Astrocyte (in vitro differentiated cells and primary cell): ENCODE measurements around the gene PLK4. TPM values are rescaled to one million over a fixed set of nuclear protein-coding genes. Genes with fewer than 3 reads are reported as not detected.
A peak's percentile ranks its signal among the peaks of the same experiment; 100 is the strongest.

Source experiments
- DNase-seq: peaks from one replicate; pipeline ENCODE4 v3.0.0-alpha.2; 2010; ENCODE audit warnings: low read depth
- FAIRE-seq: peaks from 2 replicates; lab custom pipeline; 2011; peaks lifted over from hg19 to GRCh38; lab: Jason Lieb, UNC
- H2AFZ ChIP-seq: 2 replicates; pipeline ENCODE4 v1.6.0; 2012; ENCODE audit warnings: low read depth, low read length, inconsistent platforms
- H3K27ac ChIP-seq: 2 replicates; pipeline ENCODE4 v1.5.1; 2011; ENCODE audit warnings: low read depth, low read length, inconsistent platforms
- H3K27me3 ChIP-seq: 2 replicates; pipeline ENCODE4 v1.6.0; 2011; ENCODE audit warnings: low read length, inconsistent platforms; ENCODE audit not compliant: insufficient read depth
- H3K36me3 ChIP-seq: 2 replicates; pipeline ENCODE4 v1.5.1; 2011; ENCODE audit warnings: low read length, inconsistent platforms; ENCODE audit not compliant: insufficient read depth
- H3K4me1 ChIP-seq: 2 replicates; pipeline ENCODE4 v1.5.1; 2011; ENCODE audit warnings: low read length, inconsistent platforms; ENCODE audit not compliant: insufficient read depth
- H3K4me2 ChIP-seq: 2 replicates; pipeline ENCODE4 v1.6.0; 2012; ENCODE audit warnings: low read length, inconsistent platforms
- H3K4me3 ChIP-seq: 2 replicates; pipeline ENCODE4 v1.5.1; 2011; ENCODE audit warnings: low read depth, mild to moderate bottlenecking, low read length, inconsistent platforms; ENCODE audit not compliant: insufficient read depth
- H3K79me2 ChIP-seq: 2 replicates; pipeline ENCODE4 v1.6.0; 2012; ENCODE audit warnings: mild to moderate bottlenecking, low read length, inconsistent platforms; ENCODE audit not compliant: insufficient read depth
- H3K9ac ChIP-seq: 2 replicates; pipeline ENCODE4 v1.6.0; 2012; ENCODE audit warnings: mild to moderate bottlenecking, low read length, inconsistent platforms
- H3K9me3 ChIP-seq: 2 replicates; pipeline ENCODE4 v1.5.1; 2012; ENCODE audit warnings: low read depth, mild to moderate bottlenecking, low read length, inconsistent platforms; ENCODE audit not compliant: insufficient read depth
- H4K20me1 ChIP-seq: 2 replicates; pipeline ENCODE4 v1.6.0; 2012; ENCODE audit warnings: low read length, inconsistent platforms; ENCODE audit not compliant: insufficient read depth
- H3K27ac Mint-ChIP-seq: one replicate; pipeline ENCODE4 v1.8.0; 2021; ENCODE audit warnings: mild to moderate bottlenecking, mixed read lengths; ENCODE audit not compliant: unreplicated experiment
- H3K27me3 Mint-ChIP-seq: one replicate; pipeline ENCODE4 v1.8.0; 2021; ENCODE audit warnings: low read depth, mixed read lengths; ENCODE audit not compliant: unreplicated experiment
- H3K36me3 Mint-ChIP-seq: one replicate; pipeline ENCODE4 v1.8.0; 2021; ENCODE audit warnings: low read depth, mixed read lengths; ENCODE audit not compliant: unreplicated experiment
- H3K4me1 Mint-ChIP-seq: one replicate; pipeline ENCODE4 v1.8.0; 2021; ENCODE audit warnings: low read depth, mixed read lengths; ENCODE audit not compliant: unreplicated experiment
- H3K4me3 Mint-ChIP-seq: one replicate; pipeline ENCODE4 v1.8.0; 2021; ENCODE audit warnings: mild to moderate bottlenecking, moderate library complexity, mixed read lengths; ENCODE audit not compliant: unreplicated experiment
- H3K9me3 Mint-ChIP-seq: one replicate; pipeline ENCODE4 v1.8.0; 2021; ENCODE audit warnings: mild to moderate bottlenecking, mixed read lengths; ENCODE audit not compliant: unreplicated experiment
- CTCF ChIP-seq: IDR thresholded peaks from 2 replicates; pipeline ENCODE4 v1.5.1; 2011; ENCODE audit warnings: low read depth, mild to moderate bottlenecking, inconsistent platforms, low read length, moderate library complexity; ENCODE audit not compliant: insufficient read depth
- EZH2 ChIP-seq: IDR thresholded peaks from 2 replicates; pipeline ENCODE4 v1.6.1; 2012; ENCODE audit warnings: mild to moderate bottlenecking, low read length, inconsistent platforms; ENCODE audit not compliant: insufficient read depth
- total RNA-seq: library from RNA; stranded (reverse); gene quantifications from 2 replicates; pipeline ENCODE4 v1.2.1, GENCODE V29; 2021

Gene PLK4
- total RNA-seq, 1 donor from 2014 or later = 2.8 TPM

GRCh38 chr4:127843704-127844600, 36.7 kb upstream of the PLK4 start:
- Histone ChIP-seq H3K4me2 (no peak overlapping the region), H3K27me3 (no peaks in the 10 kb centered on the region), H3K27ac (no peak overlapping the region), H4K20me1 (no peaks in the 10 kb centered on the region), H3K36me3 (no peaks in the 10 kb centered on the region), H3K4me1 (peaks cover 3% of the 10 kb centered on the region), H2AFZ (no peak overlapping the region), H3K9me3 (no peaks in the 10 kb centered on the region), H3K79me2 (no peaks in the 10 kb centered on the region), H3K9ac (no peak overlapping the region), H3K4me3 (no peak overlapping the region)
- H3K9me3 Mint-ChIP-seq = peaks cover 17% of the 10 kb centered on the region
- FAIRE-seq (no peak), DNase-seq (no peak)
- H3K27ac Mint-ChIP-seq = no peak overlapping the region
- TF ChIP-seq CTCF (no peak), EZH2 (no peak)
- H3K4me1 Mint-ChIP-seq = peaks cover 2% of the 10 kb centered on the region
- peaks cover 29% of the 10 kb centered on the region for H3K36me3 Mint-ChIP-seq
- no peaks in the 10 kb centered on the region for H3K27me3 Mint-ChIP-seq
- no peak overlapping the region for H3K4me3 Mint-ChIP-seq

- Histone ChIP-seq H3K27ac (no peak overlapping the region), H3K27me3 (no peaks in the 10 kb centered on the region), H3K4me1 (peaks cover 3% of the 10 kb centered on the region), H3K4me2 (no peak overlapping the region), H3K4me3 (no peak overlapping the region), H4K20me1 (no peaks in the 10 kb centered on the region), H3K9me3 (no peaks in the 10 kb centered on the region), H3K9ac (no peak overlapping the region), H3K79me2 (peaks cover 3% of the 10 kb centered on the region), H2AFZ (no peak overlapping the region), H3K36me3 (no peaks in the 10 kb centered on the region)
- TF ChIP-seq EZH2 = no peak
- no peak for TF ChIP-seq CTCF
- DNase-seq (peak; percentile 22), FAIRE-seq (no peak)
- no peak overlapping the region for H3K27ac Mint-ChIP-seq
- H3K4me1 Mint-ChIP-seq = peaks cover 2% of the 10 kb centered on the region
- H3K9me3 Mint-ChIP-seq = peaks cover 20% of the 10 kb centered on the region
- peaks cover 29% of the 10 kb centered on the region for H3K36me3 Mint-ChIP-seq
- no peak overlapping the region for H3K4me3 Mint-ChIP-seq
- H3K27me3 Mint-ChIP-seq = no peaks in the 10 kb centered on the region
These were observed 36.0 kb upstream of the PLK4 start for GRCh38 chr4:127844601-127845116.

GRCh38 chr4:127846061-127846460, 34.6 kb upstream of the PLK4 start:
- Histone ChIP-seq H3K27ac (no peak overlapping the region), H3K36me3 (no peaks in the 10 kb centered on the region), H2AFZ (no peak overlapping the region), H3K79me2 (peaks cover 9% of the 10 kb centered on the region), H3K9ac (no peak overlapping the region), H3K4me2 (no peak overlapping the region), H3K27me3 (no peaks in the 10 kb centered on the region), H3K9me3 (peaks cover 2% of the 10 kb centered on the region), H4K20me1 (no peaks in the 10 kb centered on the region), H3K4me1 (peaks cover 3% of the 10 kb centered on the region), H3K4me3 (no peak overlapping the region)
- peaks cover 29% of the 10 kb centered on the region for H3K9me3 Mint-ChIP-seq
- DNase-seq = no peak
- peaks cover 2% of the 10 kb centered on the region for H3K4me1 Mint-ChIP-seq
- peaks cover 32% of the 10 kb centered on the region for H3K36me3 Mint-ChIP-seq
- H3K4me3 Mint-ChIP-seq = no peak overlapping the region
- no peaks in the 10 kb centered on the region for H3K27me3 Mint-ChIP-seq
- FAIRE-seq = no peak
- H3K27ac Mint-ChIP-seq = no peak overlapping the region
- TF ChIP-seq CTCF (no peak), EZH2 (no peak)
